ENCODE results near the gene CPT1A.

- TF ChIP-seq, protein P1, sequence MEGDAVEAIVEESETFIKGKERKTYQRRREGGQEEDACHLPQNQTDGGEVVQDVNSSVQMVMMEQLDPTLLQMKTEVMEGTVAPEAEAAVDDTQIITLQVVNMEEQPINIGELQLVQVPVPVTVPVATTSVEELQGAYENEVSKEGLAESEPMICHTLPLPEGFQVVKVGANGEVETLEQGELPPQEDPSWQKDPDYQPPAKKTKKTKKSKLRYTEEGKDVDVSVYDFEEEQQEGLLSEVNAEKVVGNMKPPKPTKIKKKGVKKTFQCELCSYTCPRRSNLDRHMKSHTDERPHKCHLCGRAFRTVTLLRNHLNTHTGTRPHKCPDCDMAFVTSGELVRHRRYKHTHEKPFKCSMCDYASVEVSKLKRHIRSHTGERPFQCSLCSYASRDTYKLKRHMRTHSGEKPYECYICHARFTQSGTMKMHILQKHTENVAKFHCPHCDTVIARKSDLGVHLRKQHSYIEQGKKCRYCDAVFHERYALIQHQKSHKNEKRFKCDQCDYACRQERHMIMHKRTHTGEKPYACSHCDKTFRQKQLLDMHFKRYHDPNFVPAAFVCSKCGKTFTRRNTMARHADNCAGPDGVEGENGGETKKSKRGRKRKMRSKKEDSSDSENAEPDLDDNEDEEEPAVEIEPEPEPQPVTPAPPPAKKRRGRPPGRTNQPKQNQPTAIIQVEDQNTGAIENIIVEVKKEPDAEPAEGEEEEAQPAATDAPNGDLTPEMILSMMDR (conservative IDR thresholded peaks at IDR 0.05 in 1 of 2, IDR thresholded peaks at IDR 0.05 in 1 of 2; ENCODE audit: extremely low read depth in 1 of 2, insufficient read depth in 1 of 2, low read depth in 1 of 2, low read length in 2 of 2), result no peak
- TF ChIP-seq EZH2 (IDR thresholded peaks at IDR 0.05; ENCODE audit: borderline replicate concordance, low read length), result no peak
Observed at GRCh38 chr11:68772936-68773335, 68.8 kb downstream of the CPT1A start.
